T follicular helper cell (primary cell): ENCODE results near the gene TMEM253.

Experiments used
- DNase-seq: peaks from one replicate; pipeline ENCODE4 v3.0.0-alpha.2; 2020; ENCODE audit warnings: low read depth

The TMEM253 gene

DNA sequence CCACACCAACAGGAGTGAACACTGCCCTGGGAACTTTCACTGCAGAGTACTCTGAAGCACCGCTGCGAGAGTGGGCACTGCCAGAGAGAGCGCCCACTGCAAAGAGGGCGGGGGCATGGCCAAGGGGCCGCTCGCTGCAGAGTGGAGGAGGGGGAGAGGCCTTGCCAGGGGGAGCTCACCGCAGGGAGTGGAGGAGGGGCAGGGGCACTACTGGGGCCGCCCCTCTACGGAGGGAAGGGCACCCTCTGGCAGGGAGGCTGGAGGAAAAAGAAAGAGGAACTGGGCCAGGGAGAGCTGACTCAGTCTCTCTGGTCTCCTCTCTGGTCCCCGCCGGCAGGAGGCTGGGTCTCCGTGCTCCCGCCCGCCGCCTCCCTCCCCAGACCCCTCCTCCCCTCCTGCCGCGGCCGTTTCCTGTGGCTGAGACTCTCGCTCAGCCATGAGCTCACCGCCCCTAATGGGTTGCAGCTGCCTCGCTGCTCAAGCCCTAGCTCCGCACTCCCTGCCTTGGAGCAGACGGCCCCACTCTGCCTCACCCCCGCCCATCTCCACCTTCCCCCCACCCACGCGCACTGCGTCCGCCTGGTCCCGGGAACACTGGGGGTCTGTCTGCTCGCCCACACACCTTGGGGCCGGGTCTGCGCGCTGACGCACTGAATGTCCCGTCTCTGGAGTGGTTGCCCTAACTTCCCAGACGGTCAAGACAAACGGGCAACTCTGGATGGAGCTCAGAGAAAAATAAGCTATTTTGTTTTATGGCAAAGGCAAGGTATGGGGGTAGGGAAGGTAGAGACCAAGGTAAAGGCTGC lies 29.4 kb upstream of the TMEM253 start:
- DNase-seq, result no peak

GRCh38 chr14:21072031-21072473 lies 28.8 kb upstream of the TMEM253 start:
- DNase-seq, result no peak

- no peak for DNase-seq
Measured at GRCh38 chr14:21072781-21073339, 28.0 kb upstream of the TMEM253 start.

- DNase-seq, result no peak
Measured at GRCh38 chr14:21073921-21074320, 26.9 kb upstream of the TMEM253 start.

DNA sequence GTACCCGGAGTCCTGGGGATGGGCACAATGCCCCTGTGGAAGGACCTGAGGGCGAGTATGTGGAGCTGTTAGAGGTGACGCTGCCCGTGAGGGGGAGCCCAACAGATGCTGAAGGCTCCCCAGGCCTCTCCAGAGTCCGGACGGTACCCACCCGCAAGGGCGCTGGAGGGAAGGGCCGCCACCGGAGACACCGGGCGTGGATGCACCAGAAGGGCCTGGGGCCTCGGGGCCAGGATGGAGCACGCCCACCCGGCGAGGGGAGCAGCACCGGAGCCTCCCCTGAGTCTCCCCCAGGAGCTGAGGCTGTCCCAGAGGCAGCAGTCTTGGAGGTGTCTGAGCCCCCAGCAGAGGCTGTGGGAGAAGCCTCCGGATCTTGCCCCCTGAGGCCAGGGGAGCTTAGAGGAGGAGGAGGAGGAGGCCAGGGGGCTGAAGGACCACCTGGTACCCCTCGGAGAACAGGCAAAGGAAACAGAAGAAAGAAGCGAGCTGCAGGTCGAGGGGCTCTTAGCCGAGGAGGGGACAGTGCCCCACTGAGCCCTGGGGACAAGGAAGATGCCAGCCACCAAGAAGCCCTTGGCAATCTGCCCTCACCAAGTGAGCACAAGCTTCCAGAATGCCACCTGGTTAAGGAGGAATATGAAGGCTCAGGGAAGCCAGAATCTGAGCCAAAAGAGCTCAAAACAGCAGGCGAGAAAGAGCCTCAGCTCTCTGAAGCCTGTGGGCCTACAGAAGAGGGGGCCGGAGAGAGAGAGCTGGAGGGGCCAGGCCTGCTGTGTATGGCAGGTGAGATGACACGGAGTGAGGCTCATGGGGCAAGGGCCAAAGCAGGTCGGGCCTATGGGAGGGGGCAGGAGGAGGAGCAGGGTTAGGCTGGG lies 26.2 kb upstream of the TMEM253 start:
- no peak for DNase-seq

DNA sequence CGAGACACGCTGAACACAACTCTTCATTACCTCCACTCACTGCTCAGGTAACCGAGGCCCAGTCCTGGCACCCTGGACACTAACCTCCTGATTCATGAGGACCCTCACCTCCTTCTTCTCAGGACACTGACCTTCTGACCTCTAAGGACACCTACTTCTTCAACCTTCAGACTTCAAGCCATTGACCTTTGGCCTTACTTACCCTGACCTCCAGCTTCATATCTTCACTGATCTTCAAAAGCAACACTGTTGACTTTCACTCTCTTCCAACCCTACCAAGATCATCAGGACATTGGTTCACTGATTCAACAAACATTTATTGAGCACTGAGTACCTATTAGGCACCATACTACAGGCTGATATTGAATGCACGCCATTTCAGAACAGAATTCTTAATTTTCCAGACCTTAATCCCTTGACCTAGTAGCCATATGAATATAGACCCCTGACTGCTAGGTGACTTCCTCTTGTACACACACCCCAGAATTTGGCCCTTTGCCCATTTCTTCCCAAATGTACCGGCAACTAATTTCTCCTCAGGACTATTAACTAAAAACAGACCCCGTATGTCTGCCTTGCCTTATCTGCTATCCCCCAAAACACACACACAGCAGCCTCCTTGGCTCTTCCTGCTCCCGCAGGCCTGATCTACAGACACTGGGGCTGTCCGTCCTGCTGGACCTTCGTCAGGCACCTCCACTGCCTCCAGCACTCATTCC lies 25.0 kb upstream of the TMEM253 start:
- DNase-seq, result no peak

DNA sequence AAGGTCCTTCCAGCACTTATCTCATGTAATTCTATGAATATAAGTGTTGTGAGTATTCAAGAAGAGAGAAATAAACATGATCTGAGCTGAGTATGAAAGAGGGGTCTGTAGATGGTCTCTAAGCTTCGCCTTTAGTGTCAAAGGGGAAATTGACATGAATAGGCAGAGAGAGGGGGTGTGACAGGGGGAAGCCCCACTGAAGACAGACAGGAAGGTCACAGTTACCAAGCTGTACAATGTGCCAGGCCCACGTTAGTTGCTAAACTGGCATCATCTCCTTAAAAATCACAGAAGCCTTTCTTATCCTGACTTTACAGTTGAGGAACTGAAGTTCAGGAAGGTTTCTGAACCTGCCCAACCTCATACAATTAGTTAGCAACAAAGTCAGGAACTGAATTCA lies 23.2 kb upstream of the TMEM253 start:
- no peak for DNase-seq

DNA sequence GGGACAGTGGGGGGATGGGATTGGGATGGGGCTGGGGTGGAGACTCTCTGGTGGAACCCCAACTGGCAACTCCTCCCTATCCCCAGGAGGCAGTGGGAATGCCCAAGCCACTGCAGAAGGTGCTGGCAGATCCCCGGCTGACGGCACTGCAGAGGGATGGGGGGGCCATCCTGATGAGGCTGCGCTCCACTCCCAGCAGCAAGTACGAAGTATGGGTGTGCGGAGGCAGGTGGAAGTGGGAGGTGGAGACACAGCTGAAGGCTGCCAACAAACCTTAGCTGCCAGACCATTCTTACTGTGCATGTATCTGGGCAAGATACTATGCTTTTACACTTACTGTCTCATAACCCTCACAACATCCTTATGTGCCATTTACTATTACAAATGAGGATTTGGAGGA lies 22.6 kb upstream of the TMEM253 start:
- no peak for DNase-seq

DNA sequence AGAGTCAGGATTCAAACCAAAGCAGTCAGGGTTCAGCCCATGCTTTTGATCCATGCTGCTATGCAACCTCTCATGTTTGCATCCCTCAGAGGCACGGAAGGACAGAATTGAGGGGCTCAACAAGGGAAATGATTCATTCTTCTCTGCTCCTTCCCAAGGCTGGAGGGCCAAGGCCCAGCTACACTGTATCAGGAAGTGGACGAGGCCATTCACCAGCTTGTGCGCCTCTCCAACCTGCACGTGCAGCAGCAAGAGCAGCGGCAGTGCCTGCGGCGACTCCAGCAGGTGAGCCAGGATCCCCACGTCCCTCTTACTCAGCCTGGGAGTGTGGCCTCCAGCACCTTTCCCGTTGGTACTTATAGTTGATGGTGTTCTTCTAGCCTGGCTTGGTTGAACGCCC lies 22.1 kb upstream of the TMEM253 start:
- no peak for DNase-seq

DNA sequence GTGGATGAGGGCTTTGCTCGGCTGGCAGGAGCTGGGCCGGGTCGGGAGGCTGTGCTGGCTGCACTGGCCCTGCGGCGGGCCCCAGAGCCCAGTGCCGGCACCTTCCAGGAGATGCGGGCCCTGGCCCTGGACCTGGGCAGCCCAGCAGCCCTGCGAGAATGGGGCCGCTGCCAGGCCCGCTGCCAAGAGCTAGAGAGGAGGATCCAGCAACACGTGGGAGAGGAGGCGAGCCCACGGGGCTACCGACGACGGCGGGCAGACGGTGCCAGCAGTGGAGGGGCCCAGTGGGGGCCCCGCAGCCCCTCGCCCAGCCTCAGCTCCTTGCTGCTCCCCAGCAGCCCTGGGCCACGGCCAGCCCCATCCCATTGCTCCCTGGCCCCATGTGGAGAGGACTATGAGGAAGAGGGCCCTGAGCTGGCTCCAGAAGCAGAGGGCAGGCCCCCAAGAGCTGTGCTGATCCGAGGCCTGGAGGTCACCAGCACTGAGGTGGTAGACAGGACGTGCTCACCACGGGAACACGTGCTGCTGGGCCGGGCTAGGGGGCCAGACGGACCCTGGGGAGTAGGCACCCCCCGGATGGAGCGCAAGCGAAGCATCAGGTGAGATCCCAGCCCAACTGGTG lies 19.2 kb upstream of the TMEM253 start:
- no peak for DNase-seq

- DNase-seq, result no peak
Measured at GRCh38 chr14:21083565-21084325, 17.1 kb upstream of the TMEM253 start.

GRCh38 chr14:21084396-21084795 lies 16.5 kb upstream of the TMEM253 start:
- no peak for DNase-seq

- no peak for DNase-seq
Measured at GRCh38 chr14:21084998-21085853, 15.6 kb upstream of the TMEM253 start.

DNA sequence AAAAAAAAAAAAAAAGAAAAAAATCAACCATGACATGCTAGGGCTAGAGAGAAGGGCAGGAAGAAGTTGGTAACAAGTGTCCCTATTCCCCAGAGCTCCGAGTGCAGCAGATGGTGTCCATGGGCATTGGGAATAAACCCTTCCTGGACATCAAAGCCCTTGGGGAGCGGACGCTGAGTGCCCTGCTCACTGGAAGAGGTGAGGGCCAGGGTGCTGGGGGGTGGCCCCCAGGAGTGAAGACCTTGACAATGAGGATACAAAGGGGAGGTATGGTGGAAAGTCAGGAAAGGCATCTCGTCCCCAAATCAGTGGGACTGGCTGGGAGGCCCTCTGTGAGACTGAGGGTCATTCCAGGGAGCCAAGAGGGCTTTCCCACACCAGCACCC lies 14.0 kb upstream of the TMEM253 start:
- DNase-seq, result no peak

- DNase-seq, result peak; percentile 78
Measured at GRCh38 chr14:21087294-21088091, 13.4 kb upstream of the TMEM253 start.

DNA sequence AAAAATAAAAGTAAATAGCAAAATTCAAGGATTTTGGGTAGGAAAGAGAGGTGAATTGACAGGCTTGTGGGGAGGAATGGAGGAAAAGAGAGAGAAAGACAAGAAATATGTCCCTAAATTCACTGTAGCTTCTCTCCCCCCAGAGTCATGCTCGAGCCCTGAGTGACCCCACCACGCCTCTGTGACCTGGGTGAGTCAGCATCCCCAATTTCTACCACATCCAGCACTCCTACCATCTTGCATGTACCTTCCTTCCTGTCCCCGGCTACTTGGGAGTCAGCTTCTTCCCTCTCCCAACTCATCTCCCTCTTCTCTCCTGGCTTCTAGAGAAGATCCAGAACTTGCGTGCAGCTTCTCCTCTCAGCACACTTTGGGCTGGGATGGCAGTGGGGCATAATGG lies 12.2 kb upstream of the TMEM253 start:
- DNase-seq, result no peak

DNA sequence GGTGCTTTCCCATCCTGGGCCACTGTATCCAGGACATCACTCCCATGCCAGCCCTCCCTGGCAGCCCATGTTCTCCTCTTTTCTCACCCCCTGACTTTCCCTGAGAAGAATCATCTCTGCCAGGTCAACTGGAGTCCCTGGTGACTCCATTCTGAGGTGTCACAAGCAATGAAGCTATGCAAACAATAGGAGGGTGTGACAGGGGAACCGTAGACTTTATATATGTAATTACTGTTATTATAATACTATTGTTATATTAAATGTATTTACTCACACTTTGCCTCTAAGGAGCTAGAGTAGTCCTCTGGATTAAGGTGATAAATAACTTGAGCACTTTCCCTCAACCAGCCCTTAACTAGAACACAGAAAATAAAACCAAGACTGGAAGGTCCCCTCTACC lies 11.6 kb upstream of the TMEM253 start:
- DNase-seq, result no peak

DNA sequence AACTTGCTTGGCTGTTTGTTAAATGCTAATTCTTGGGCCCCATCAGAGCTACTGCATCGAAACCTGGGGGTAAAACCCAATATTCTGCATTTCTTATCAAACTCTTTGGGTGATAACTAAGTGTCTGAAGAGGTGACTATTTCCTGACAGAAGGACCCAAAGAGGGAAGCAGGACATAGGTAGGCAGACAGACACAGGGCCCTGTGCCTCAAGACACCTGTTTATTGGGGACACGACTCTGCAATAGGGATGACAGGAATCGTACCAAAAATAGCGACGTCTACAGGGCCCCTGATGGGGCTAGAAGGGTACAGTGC lies 11.0 kb upstream of the TMEM253 start:
- DNase-seq, result no peak

DNA sequence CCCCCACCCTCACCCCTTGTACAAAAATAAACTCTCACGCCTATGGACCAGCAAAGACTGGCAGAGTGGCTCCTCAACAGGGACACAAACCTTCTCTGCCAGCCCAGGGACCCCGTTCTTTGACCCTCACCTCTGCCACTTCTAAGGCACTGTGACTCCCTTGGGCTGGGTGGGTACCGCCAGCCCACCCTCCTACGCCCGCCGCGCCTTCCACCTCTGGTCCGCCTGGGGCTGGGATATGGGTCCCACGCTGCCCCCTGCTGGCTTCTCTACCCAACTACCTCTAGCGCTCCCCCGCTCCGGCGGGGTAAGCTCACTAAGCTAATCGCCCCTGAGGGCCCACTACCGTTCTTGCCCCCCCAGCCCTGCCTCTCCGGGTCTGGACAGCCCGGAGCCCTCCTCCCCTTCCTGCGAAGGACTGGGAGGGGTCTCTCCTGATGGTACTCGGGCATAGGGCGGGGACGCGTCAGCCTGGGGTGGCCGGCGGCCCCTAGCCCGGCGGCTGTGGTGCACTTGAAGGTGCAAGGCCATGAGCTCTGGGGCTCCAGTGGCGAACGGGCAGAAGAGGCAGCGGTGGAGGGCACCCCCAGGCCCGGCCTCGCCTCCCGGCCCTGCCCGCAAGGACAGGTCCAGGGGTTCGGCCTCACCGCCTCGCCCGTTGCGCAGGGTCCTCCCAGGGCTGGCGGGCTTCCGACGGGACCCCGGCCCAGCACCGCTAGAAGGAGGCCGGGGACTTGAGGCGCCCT lies 10.5 kb upstream of the TMEM253 start:
- no peak for DNase-seq
